GM10248 (cell line): Measurements from ENCODE around the gene KIN.
A peak's percentile ranks its signal among the peaks of the same experiment; 100 is the strongest.

Experiments
- CTCF ChIA-PET: fragments of 300-600 bp; sonication (Branson Sonifier 250); formaldehyde crosslinking; extraction: SDS; loops from one replicate; lab custom pipeline; 2021; ENCODE audit warnings: antibody characterized with exemption; lab: Yijun Ruan, JAX
- POLR2A ChIA-PET: fragments of 350-650 bp; sonication (Branson Sonifier 250); formaldehyde crosslinking; extraction: SDS; loops from one replicate; lab custom pipeline; 2020; ENCODE audit warnings: antibody characterized with exemption; lab: Yijun Ruan, JAX
- DNase-seq: peaks from one replicate; pipeline ENCODE4 v3.0.0; 2012; ENCODE audit errors: extremely low spot score
- TF ChIP-seq, protein P1 (sequence below): IDR thresholded peaks from 2 replicates; pipeline ENCODE4 v1.5.1; 2012; ENCODE audit warnings: mild to moderate bottlenecking, low read depth; ENCODE audit errors: extremely low read depth, missing control alignments, control extremely low read depth

The KIN gene

DNA sequence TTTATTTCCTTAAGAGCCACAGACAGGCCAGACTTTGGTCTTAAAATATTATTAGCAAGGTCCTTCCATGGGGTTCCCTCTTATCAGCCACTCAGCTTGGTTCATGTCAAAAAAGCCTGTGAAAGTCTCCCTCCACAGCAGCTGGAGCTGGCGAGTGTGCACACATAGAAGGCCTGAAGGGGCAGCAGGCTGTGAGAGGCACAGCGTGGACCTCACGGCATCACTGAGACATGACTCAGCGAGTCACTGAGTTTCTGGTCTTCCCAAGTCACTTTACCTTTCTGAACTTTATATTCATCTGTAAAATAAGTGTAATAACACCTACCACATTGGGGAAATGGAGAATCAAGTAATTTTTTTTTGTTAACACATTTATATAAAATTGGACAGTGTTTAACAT is 39.2 kb upstream of the KIN start:
- ChIA-PET POLR2A (no interaction called here), CTCF (no interaction called here)
- DNase-seq: no peak
- TF ChIP-seq, protein P1, sequence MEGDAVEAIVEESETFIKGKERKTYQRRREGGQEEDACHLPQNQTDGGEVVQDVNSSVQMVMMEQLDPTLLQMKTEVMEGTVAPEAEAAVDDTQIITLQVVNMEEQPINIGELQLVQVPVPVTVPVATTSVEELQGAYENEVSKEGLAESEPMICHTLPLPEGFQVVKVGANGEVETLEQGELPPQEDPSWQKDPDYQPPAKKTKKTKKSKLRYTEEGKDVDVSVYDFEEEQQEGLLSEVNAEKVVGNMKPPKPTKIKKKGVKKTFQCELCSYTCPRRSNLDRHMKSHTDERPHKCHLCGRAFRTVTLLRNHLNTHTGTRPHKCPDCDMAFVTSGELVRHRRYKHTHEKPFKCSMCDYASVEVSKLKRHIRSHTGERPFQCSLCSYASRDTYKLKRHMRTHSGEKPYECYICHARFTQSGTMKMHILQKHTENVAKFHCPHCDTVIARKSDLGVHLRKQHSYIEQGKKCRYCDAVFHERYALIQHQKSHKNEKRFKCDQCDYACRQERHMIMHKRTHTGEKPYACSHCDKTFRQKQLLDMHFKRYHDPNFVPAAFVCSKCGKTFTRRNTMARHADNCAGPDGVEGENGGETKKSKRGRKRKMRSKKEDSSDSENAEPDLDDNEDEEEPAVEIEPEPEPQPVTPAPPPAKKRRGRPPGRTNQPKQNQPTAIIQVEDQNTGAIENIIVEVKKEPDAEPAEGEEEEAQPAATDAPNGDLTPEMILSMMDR: no peak

DNA sequence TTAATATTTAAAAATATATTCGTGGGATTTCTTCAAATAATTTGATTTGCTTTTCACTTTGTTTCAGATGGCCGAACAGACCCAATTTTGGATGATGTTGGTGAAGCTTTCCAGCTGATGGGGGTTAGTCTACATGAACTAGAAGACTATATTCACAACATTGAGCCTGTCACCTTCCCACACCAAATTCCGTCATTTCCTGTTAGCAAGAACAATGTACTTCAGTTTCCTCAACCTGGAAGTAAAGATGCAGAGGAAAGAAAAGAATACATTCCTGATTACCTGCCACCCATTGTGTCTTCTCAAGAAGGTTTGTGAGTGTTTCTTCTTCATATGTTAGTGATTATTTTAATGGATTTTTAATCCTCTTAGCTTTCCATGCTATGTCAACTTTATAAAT is 36.5 kb upstream of the KIN start:
- TF ChIP-seq, protein P1: no peak
- DNase-seq: no peak
- ChIA-PET POLR2A (interaction anchor here (0.7 kb wide), 1 partner anchor 299 kb away, joined by 3 read pairs; no protein-coding TSS in a partner anchor), CTCF (interaction anchor here (1.1 to 1.5 kb wide), 2 partner anchors 15 to 139 kb away, joined by 3 read pairs; no protein-coding TSS in a partner anchor)

DNA sequence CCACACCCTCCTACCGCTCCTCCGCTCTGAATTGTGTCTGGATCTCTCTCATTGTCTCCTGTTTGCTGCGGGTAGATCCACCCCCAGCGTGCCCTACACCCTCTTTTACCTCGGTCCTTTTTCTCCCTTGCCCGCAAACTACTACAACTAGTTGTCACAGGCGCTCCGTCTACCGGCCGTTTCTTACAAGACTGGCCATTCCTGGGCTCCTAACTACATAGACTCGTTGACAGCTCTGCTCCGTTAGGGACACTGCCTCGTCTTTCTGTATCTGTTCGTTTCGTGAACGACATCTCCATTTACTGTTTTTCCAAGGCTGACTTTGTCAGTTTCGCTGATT is 31.3 kb upstream of the KIN start:
- DNase-seq: peak; percentile 49
- TF ChIP-seq, protein P1: peak; percentile 45
- ChIA-PET CTCF (interaction anchor here (0.7 to 4.0 kb wide), 9 partner anchors 9 to 294 kb away, joined by 3 to 17 read pairs (median 4); no protein-coding TSS in a partner anchor), POLR2A (no interaction called here)

DNA sequence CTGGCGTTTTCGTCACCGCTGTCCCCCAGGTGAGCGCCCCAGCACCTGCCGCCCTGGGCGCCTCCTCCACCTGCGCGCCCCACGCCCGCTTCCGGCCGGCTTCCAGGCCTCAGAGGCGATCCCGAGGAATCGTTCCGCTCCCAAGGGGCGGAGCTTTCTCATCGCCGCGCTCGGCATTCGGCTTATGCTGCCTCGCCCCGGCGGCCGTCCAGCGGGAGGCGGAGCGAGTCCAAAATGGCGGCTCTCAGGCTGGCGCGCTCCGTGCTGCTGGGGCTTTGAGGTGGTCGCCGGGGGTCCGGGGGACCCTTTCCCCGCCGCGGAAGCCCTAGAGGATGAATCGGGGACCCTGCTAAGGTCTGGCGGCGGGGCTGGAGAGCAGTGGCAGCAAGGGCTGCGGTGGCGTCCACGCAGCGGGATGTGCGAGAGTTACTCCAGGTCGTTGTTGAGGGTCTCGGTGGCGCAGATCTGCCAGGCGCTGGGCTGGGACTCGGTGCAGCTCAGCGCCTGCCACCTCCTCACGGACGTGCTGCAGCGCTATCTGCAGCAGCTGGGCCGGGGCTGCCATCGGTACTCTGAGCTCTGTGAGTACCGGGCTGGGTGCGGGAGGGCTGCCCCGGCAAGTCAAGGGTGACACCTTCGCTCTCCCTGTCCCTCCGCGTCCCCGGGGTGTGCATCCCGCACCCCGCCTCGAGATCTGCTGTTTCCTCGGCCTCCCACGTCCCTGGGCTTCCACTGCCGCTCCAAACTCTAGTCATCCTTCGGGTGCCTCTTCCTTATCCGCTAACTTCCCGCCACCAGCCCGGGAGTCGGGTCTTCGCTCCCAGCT is 30.7 kb upstream of the KIN start, which contains the start of gene TAF3:
TAF3 (plus strand) TSS at position 211 of the 826 bp plus-strand sequence; CDS start at position 416, 205 bp downstream.
- DNase-seq: peak; percentile 95
- CTCF ChIA-PET: interaction anchor here (0.7 to 4.0 kb wide), 11 partner anchors 10 to 293 kb away, joined by 3 to 17 read pairs (median 4); partner anchors contain the start of genes ATP5F1C and KIN
- TF ChIP-seq, protein P1: no peak
- POLR2A ChIA-PET: interaction anchor here (0.6 kb wide), 1 partner anchor 31 kb away, joined by 3 read pairs; the partner anchor contains the start of genes ATP5F1C and KIN

DNA sequence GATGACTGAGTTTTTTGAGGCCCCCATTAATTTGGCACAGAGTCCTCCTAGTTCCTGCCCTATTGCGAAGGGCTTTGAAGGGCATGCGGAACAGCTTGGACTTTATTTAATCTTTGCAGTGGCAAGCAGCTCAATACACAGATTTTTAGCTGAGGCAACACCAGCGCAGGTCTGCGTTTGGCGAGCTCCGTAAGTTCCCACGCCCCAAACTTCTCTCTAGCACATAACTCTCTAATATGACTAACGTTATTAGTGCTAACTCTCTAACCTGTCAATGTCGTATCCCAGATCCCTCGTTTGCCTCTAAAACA is 30.1 kb upstream of the KIN start:
- TF ChIP-seq, protein P1: no peak
- ChIA-PET POLR2A (interaction anchor here (0.6 kb wide), 1 partner anchor 30 kb away, joined by 3 read pairs; the partner anchor contains the start of genes ATP5F1C and KIN), CTCF (interaction anchor here (0.5 to 4.0 kb wide), 7 partner anchors 9 to 59 kb away, joined by 3 to 17 read pairs (median 5); partner anchors contain the start of genes ATP5F1C and KIN)
- no peak for DNase-seq

DNA sequence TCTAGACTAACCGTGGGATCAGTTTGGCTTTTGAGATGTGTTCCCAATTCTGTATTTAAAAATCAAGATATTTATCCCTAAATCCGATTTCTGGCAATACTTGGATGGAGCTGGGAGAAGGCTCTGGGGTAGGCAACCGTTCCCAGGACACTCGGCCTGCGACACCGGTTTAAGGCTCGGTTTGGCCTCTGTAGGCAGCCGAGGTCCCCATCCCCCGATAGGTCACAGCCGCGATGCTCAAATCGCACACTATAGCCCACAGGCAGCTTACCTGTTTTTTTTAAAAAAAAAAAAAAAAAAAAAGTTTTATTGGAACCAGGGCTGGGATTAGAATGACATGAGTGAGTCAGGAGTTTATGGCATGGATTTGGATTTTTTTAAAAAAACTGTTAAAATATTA is 29.8 kb upstream of the KIN start:
- DNase-seq: no peak
- TF ChIP-seq, protein P1: no peak
- CTCF ChIA-PET: interaction anchor here (0.5 to 4.0 kb wide), 7 partner anchors 9 to 58 kb away, joined by 3 to 17 read pairs (median 5); partner anchors contain the start of genes ATP5F1C and KIN
- POLR2A ChIA-PET: interaction anchor here (0.6 kb wide), 1 partner anchor 30 kb away, joined by 3 read pairs; the partner anchor contains the start of genes ATP5F1C and KIN
